ENCODE measurements around the gene TMEM198.

The TMEM198 gene

DNA sequence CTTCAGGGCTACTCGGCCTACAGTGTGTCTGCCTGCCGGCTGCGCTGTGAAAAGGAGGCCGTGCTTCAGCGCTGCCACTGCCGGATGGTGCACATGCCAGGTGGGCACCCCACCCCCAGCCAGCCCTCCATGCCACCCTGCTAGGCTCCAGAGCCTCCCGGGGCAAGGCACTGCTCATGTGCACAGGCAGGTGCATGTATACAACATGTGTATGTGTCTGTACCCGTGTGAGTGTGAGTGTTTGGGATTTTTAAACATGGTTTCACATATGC lies 11.5 kb upstream of the TMEM198 start:
- DNase-seq (ENCODE audit: low read depth): no peak
- TF ChIP-seq, protein P1, sequence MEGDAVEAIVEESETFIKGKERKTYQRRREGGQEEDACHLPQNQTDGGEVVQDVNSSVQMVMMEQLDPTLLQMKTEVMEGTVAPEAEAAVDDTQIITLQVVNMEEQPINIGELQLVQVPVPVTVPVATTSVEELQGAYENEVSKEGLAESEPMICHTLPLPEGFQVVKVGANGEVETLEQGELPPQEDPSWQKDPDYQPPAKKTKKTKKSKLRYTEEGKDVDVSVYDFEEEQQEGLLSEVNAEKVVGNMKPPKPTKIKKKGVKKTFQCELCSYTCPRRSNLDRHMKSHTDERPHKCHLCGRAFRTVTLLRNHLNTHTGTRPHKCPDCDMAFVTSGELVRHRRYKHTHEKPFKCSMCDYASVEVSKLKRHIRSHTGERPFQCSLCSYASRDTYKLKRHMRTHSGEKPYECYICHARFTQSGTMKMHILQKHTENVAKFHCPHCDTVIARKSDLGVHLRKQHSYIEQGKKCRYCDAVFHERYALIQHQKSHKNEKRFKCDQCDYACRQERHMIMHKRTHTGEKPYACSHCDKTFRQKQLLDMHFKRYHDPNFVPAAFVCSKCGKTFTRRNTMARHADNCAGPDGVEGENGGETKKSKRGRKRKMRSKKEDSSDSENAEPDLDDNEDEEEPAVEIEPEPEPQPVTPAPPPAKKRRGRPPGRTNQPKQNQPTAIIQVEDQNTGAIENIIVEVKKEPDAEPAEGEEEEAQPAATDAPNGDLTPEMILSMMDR (conservative IDR thresholded peaks at IDR 0.05; ENCODE audit: control insufficient read depth, insufficient read depth, low read depth, low read length): no peak
- H3K4me3 ChIP-seq (ENCODE audit: control insufficient read depth, low read depth, low read length): no peak overlapping the region

DNA sequence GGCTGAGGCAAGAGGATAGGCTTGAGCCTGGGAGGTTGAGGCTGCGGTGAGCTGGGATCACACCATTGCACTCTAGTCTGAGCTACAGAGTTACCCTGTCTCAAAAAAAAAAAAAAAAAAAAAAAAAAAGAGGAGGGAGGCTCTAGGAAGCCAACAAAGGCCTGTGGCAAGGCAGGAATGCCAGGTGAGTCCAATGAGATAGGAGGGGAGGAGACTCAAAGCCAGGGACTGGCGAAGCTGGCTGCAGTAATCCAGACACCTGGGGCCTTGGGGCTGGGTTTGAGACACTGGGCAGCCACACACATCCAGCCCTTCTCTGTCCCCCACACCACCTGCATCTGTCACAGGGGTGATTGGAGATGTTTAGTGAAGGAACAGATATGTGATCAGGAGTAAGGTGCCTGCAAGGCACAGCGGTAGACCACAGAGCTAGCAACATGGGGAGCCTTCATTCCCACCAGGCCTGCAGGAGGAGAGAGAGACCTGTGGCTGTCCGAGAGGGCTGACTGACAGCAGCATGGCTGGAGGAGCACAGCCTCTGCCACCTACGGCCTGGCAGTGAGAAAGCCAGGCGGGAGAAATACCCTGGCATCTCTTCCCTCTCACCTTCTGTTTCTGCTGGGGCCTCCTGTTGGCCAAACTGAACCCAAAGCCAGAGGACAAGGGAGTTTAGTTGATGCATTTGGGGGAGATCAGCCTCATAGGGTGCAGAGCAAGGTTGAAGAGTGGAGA lies 9.7 kb upstream of the TMEM198 start:
- no peak for DNase-seq (ENCODE audit: low read depth)

DNA sequence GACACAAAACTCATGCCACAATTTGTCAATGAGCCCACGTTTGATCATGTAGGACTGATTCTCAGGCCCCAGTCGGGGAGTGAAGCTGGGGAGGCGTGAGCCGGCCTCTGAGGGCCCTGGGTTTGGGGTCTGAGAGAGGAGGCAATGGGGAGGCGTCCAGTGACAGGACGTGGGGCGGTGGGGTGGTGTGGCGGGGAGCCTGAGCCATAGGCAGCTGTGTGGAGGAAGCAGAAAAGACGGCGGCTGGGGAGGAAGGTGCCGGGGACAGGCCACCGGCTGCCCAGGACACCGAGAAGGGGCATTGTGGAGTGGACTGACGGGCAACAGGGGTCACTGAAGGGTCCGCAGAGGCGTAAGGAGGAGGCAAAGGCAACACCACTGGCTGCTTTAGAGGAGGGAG lies 7.4 kb upstream of the TMEM198 start:
- DNase-seq (ENCODE audit: low read depth): no peak
- TF ChIP-seq, protein P1 (conservative IDR thresholded peaks at IDR 0.05; ENCODE audit: control insufficient read depth, insufficient read depth, low read depth, low read length): no peak
- H3K4me3 ChIP-seq (ENCODE audit: control insufficient read depth, low read depth, low read length): no peak overlapping the region

More for the DNA sequence above, 9.7 kb upstream of the TMEM198 start:
- no peak overlapping the region for H3K4me3 ChIP-seq (ENCODE audit: control insufficient read depth, low read depth, low read length)
- TF ChIP-seq, protein P1 (conservative IDR thresholded peaks at IDR 0.05; ENCODE audit: control insufficient read depth, insufficient read depth, low read depth, low read length): no peak

DNA sequence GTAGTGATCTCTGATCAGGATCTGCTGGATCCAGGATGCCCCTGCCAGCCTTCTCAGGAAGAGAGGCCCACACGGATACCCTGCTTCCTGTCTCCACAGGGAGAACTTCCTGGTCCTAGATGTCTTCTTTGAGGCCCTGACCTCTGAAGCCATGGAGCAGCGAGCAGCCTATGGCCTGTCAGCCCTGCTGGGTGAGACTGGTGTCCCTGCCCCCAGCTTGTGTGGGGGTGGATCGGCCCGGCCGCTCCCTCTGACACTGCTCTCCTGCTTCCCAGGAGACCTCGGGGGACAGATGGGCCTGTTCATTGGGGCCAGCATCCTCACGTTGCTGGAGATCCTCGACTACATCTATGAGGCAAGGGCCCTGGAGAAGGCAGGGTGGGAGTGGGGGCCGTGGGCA lies 6.9 kb upstream of the TMEM198 start:
- no peak for DNase-seq (ENCODE audit: low read depth)
- TF ChIP-seq, protein P1 (conservative IDR thresholded peaks at IDR 0.05; ENCODE audit: control insufficient read depth, insufficient read depth, low read depth, low read length): no peak
- H3K4me3 ChIP-seq (ENCODE audit: control insufficient read depth, low read depth, low read length): no peak overlapping the region

DNA sequence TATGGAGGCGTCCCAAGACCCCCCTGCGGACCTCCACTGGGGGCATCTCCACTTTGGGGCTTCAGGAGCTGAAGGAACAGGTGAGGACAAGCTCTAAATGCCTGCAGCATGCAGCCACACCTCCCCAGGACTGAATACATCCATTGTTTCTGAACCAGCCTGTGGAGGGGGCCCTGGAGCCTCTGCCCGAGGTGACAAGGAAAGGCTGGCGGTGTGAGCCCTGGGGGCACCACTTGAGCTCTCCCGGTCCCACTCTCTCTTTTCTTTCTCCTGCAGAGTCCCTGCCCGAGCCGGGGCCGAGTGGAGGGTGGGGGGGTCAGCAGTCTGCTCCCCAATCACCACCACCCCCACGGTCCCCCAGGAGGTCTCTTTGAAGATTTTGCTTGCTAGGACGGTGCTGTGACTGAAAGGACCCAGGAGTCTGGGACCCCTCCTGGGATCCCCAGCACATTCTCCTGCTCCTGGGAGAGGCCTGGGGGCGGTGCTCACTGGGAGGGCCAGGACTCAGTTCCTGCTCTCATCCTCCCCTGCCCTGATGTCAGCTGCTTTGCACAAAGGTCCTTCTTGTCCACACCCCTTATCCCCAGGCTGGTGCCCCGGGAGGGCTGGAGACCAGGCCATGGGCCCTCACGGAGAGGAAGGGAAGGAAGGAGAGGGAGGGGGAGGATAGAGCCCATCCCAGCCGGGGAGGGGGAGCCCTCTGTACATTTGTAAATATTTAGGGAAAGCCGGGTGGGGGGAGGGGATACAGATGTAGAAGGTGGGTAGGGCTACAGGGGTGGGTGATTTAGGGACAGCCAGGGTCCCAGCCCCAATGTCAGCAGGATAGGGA lies 6.0 kb upstream of the TMEM198 start:
- TF ChIP-seq, protein P1 (conservative IDR thresholded peaks at IDR 0.05; ENCODE audit: control insufficient read depth, insufficient read depth, low read depth, low read length): no peak
- H3K4me3 ChIP-seq (ENCODE audit: control insufficient read depth, low read depth, low read length): no peak overlapping the region
- DNase-seq (ENCODE audit: low read depth): no peak

DNA sequence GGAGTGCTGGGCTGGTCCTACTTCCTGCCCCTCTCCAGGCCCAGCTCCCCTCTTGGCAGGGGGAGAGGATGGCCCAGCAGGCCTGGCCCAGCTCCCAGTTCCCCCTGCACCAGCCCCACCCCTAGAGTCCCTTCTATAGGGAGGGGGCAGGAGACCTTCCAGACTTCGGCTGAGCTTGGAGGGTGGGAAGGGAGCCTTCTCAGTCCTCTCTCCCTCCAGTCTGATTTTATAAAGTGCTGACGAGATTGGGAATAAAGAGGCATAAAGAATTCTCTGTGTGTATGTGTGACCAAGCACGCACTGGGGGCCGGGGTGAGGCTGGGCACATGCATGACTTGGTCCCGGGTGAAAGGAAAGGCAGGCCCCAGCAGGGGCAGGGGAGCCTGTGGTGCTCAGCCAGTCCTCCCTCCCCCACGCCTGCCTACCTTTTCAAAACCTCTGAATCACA lies 5.3 kb upstream of the TMEM198 start:
- TF ChIP-seq, protein P1 (conservative IDR thresholded peaks at IDR 0.05; ENCODE audit: control insufficient read depth, insufficient read depth, low read depth, low read length): no peak
- no peak overlapping the region for H3K4me3 ChIP-seq (ENCODE audit: control insufficient read depth, low read depth, low read length)
- no peak for DNase-seq (ENCODE audit: low read depth)

Data from fibroblast of mammary gland (primary cell).